Esophagus muscularis mucosa (tissue), 4 donors: ENCODE results near the gene UBE2S. TPM values are rescaled to one million over a fixed set of nuclear protein-coding genes. Genes with fewer than 3 reads are reported as not detected.

Experiments used
- DNase-seq: peaks from one replicate; pipeline ENCODE4 v3.0.0-alpha.2; 2017; ENCODE audit errors: extremely low spot score
- H3K27ac ChIP-seq, 4 donors: fragments of 200-600 bp; sonication (generic); replicated peaks in 1 of 4; 1 replicate in 3 of 4; 2 replicates in 1 of 4; pipeline ENCODE4 v1.5.1; 2016 to 2019; ENCODE audit warnings: mild to moderate bottlenecking in 1 of 4
- H3K27me3 ChIP-seq, 4 donors: fragments of 200-600 bp; sonication (generic); one replicate each; pipeline versions ENCODE4 v1.5.1 to v1.6.0; 2016 to 2019
- H3K36me3 ChIP-seq, 4 donors: fragments of 200-600 bp; sonication (generic); one replicate each; pipeline ENCODE4 v1.5.1; 2016 to 2019
- H3K4me1 ChIP-seq, 4 donors: fragments of 200-600 bp; sonication (generic); one replicate each; pipeline ENCODE4 v1.5.1; 2016 to 2019
- H3K4me3 ChIP-seq, 4 donors: fragments of 200-600 bp; sonication (generic); 1 replicate in 2 of 4; 2 replicates in 2 of 4; pipeline ENCODE4 v1.5.1; 2016 to 2019; ENCODE audit warnings: mild to moderate bottlenecking in 4 of 4, moderate library complexity in 1 of 4
- H3K9me3 ChIP-seq, 4 donors: fragments of 200-600 bp; sonication (generic); 1 replicate in 3 of 4; 2 replicates in 1 of 4; pipeline ENCODE4 v1.5.1; 2016 to 2019
- CTCF ChIP-seq, 3 experiments: fragments of 200-600 bp in 2 of 3; fragments of 450-650 bp in 1 of 3; sonication (generic) in 2 of 3; IDR thresholded peaks; one replicate each; pipeline ENCODE4 v1.5.1; 2017 to 2019; ENCODE audit warnings: antibody characterized with exemption in 3 of 3, mild to moderate bottlenecking in 2 of 3, moderate library complexity in 1 of 3
- EP300 ChIP-seq: sonication (generic); formaldehyde crosslinking; IDR thresholded peaks from one replicate; pipeline ENCODE4 v1.6.1; 2017; ENCODE audit warnings: antibody characterized with exemption
- POLR2A ChIP-seq: fragments of 450-650 bp; IDR thresholded peaks from one replicate; pipeline ENCODE4 v1.6.1; 2017; ENCODE audit warnings: antibody characterized with exemption, moderate library complexity, mild to moderate bottlenecking, low read depth
- POLR2AphosphoS5 ChIP-seq, 2 donors: sonication (generic); formaldehyde crosslinking; IDR thresholded peaks; one replicate each; pipeline ENCODE4 v1.6.1; 2017; ENCODE audit warnings: antibody characterized with exemption in 2 of 2
- WGBS: methylation state at CpG from one replicate; pipeline ENCODE4 v1.1.5; 2018; 5-methylcytosine and 5-hydroxymethylcytosine counted together
- intact Hi-C: fragments of 100-400 bp; cut with DNase I; formaldehyde crosslinking; loops from one replicate; pipeline ENCODE4 v1.15.1; 2023
- total RNA-seq, 4 donors: library from RNA; depleted of rRNA; stranded (reverse); fragments of >200 nt; gene quantifications; one replicate each; pipeline versions ENCODE4 v1.1.0 to v1.2.1, GENCODE V29; 2016

Gene UBE2S
- total RNA-seq, 4 donors from 2014 or later = 9.1 to 37.9 (median 22.0) TPM

GRCh38 chr19:55447421-55448174, 40.0 kb upstream of the UBE2S start:
- Histone ChIP-seq H3K27me3 (peaks cover 5 to 84% (median 53%) of the 10 kb centered on the region in 4 donors), H3K4me3 (no peak overlapping the region), H3K4me1 (peaks cover 14 to 28% (median 26%) of the 10 kb centered on the region in 4 donors), H3K27ac (no peak overlapping the region), H3K9me3 (no peaks in the 10 kb centered on the region), H3K36me3 (no peaks in the 10 kb centered on the region)
- TF ChIP-seq EP300 (no peak), CTCF (IDR thresholded peaks at IDR 0.05) (no peak), POLR2AphosphoS5 (IDR thresholded peaks at IDR 0.05) (no peak), POLR2A (no peak)
- 30% methylated on average over 15 of the region's 16 CpGs for WGBS
- intact Hi-C loops = no loop called here
- DNase-seq = no peak

GRCh38 chr19:55446060-55446459, 38.5 kb upstream of the UBE2S start:
- no peak for DNase-seq
- Histone ChIP-seq H3K4me3 (no peak overlapping the region), H3K36me3 (no peaks in the 10 kb centered on the region), H3K27ac (no peak overlapping the region), H3K9me3 (no peaks in the 10 kb centered on the region), H3K4me1 (peaks cover 5 to 27% (median 23%) of the 10 kb centered on the region in 4 donors), H3K27me3 (peaks cover 0 to 84% (median 52%) of the 10 kb centered on the region in 4 donors)
- 64% methylated on average over 8 of the region's 8 CpGs for WGBS
- TF ChIP-seq EP300 = no peak
- no peak for TF ChIP-seq CTCF (IDR thresholded peaks at IDR 0.05)
- TF ChIP-seq POLR2A = no peak
- TF ChIP-seq POLR2AphosphoS5 (IDR thresholded peaks at IDR 0.05) = no peak
- intact Hi-C loops = no loop called here

GRCh38 chr19:55444646-55445045, 37.1 kb upstream of the UBE2S start:
- no peak for DNase-seq
- peaks cover 10 to 34% (median 29%) of the 10 kb centered on the region in 4 donors for H3K4me1 ChIP-seq
- TF ChIP-seq POLR2AphosphoS5 (IDR thresholded peaks at IDR 0.05) (no peak), POLR2A (no peak), CTCF (IDR thresholded peaks at IDR 0.05) (no peak), EP300 (no peak)
- no peaks in the 10 kb centered on the region for H3K9me3 ChIP-seq
- no peak overlapping the region for H3K27ac ChIP-seq
- no peaks in the 10 kb centered on the region for H3K36me3 ChIP-seq
- intact Hi-C loops = no loop called here
- WGBS = 57% methylated on average over 8 of the region's 11 CpGs
- peaks cover 5 to 86% (median 61%) of the 10 kb centered on the region in 4 donors for H3K27me3 ChIP-seq
- H3K4me3 ChIP-seq = no peak overlapping the region

GRCh38 chr19:55443824-55444480, 36.4 kb upstream of the UBE2S start:
- Histone ChIP-seq H3K4me1 (peaks cover 10 to 34% (median 29%) of the 10 kb centered on the region in 4 donors), H3K27ac (no peak overlapping the region), H3K9me3 (no peaks in the 10 kb centered on the region), H3K27me3 (peaks cover 5 to 86% (median 62%) of the 10 kb centered on the region in 4 donors), H3K36me3 (no peaks in the 10 kb centered on the region), H3K4me3 (no peak overlapping the region)
- TF ChIP-seq EP300 (no peak), POLR2A (no peak), POLR2AphosphoS5 (IDR thresholded peaks at IDR 0.05) (no peak), CTCF (IDR thresholded peaks at IDR 0.05) (no peak)
- intact Hi-C loops = no loop called here
- no peak for DNase-seq
- WGBS = 33% methylated on average over 18 of the region's 18 CpGs
